GM18909 (cell line): ENCODE results near the gene NMS.

ENCODE experiments used
- ATAC-seq: cut with Tn5 transposase; IDR thresholded peaks from one replicate; pipeline ENCODE4 v1.9.1; 2021; ENCODE audit warnings: mild to moderate bottlenecking; ENCODE audit not compliant: unreplicated experiment, poor library complexity

NMS gene

GRCh38 chr2:100483895-100484294, 13.6 kb downstream of the NMS start:
- ATAC-seq = no peak

GRCh38 chr2:100484390-100484789, 14.1 kb downstream of the NMS start:
- ATAC-seq = no peak

- ATAC-seq = no peak
These were observed 15.1 kb downstream of the NMS start for GRCh38 chr2:100485396-100485795.

GRCh38 chr2:100494712-100495111, 24.4 kb downstream of the NMS start:
- no peak for ATAC-seq

- ATAC-seq = no peak
These were observed 32.5 kb downstream of the NMS start for GRCh38 chr2:100502782-100503181.

GRCh38 chr2:100504542-100504941, 34.3 kb downstream of the NMS start:
- ATAC-seq = no peak

GRCh38 chr2:100509066-100509465, 38.8 kb downstream of the NMS start:
- ATAC-seq = no peak

- ATAC-seq = no peak
These were observed 43.4 kb downstream of the NMS start for GRCh38 chr2:100513650-100514049.

- no peak for ATAC-seq
These were observed 47.3 kb downstream of the NMS start for GRCh38 chr2:100517556-100517955.

- no peak for ATAC-seq
These were observed 48.5 kb downstream of the NMS start for GRCh38 chr2:100518801-100519200.

- no peak for ATAC-seq
These were observed 49.9 kb downstream of the NMS start for GRCh38 chr2:100520224-100520623.

GRCh38 chr2:100522430-100522829, 52.1 kb downstream of the NMS start:
- ATAC-seq = no peak

- no peak for ATAC-seq
These were observed 54.0 kb downstream of the NMS start for GRCh38 chr2:100524331-100524730.

- ATAC-seq = no peak
These were observed 56.6 kb downstream of the NMS start for GRCh38 chr2:100526868-100527267.

- ATAC-seq = no peak
These were observed 57.2 kb downstream of the NMS start for GRCh38 chr2:100527440-100528015.

GRCh38 chr2:100529176-100529575, 58.9 kb downstream of the NMS start:
- no peak for ATAC-seq

GRCh38 chr2:100529900-100530299, 59.6 kb downstream of the NMS start:
- ATAC-seq = no peak
